Upper lobe of left lung (tissue), 4 donors: ENCODE results near the gene FCRLB.

ENCODE experiments used
- EP300 ChIP-seq, 4 donors: sonication (generic); formaldehyde crosslinking; IDR thresholded peaks; one replicate each; pipeline ENCODE4 v1.5.1; 2017; ENCODE audit warnings: antibody characterized with exemption in 4 of 4, control low read depth in 2 of 4
- POLR2A ChIP-seq, 4 donors: fragments of 450-650 bp; IDR thresholded peaks; one replicate each; pipeline ENCODE4 v1.5.1; 2016 to 2017; ENCODE audit warnings: antibody characterized with exemption in 4 of 4, mild to moderate bottlenecking in 2 of 4
- POLR2AphosphoS5 ChIP-seq, 2 donors: sonication (generic); formaldehyde crosslinking; IDR thresholded peaks; one replicate each; pipeline ENCODE4 v1.5.1; 2017; ENCODE audit warnings: antibody characterized with exemption in 2 of 2
- TF ChIP-seq, protein P1 (sequence below), 6 experiments: fragments of 450-650 bp in 4 of 6; fragments of 200-600 bp in 2 of 6; sonication (generic) in 2 of 6; IDR thresholded peaks; one replicate each; pipeline ENCODE4 v1.5.1; 2016 to 2019; ENCODE audit warnings: antibody characterized with exemption in 6 of 6

- no peak for TF ChIP-seq POLR2A (IDR thresholded peaks at IDR 0.05)
- TF ChIP-seq, protein P1, sequence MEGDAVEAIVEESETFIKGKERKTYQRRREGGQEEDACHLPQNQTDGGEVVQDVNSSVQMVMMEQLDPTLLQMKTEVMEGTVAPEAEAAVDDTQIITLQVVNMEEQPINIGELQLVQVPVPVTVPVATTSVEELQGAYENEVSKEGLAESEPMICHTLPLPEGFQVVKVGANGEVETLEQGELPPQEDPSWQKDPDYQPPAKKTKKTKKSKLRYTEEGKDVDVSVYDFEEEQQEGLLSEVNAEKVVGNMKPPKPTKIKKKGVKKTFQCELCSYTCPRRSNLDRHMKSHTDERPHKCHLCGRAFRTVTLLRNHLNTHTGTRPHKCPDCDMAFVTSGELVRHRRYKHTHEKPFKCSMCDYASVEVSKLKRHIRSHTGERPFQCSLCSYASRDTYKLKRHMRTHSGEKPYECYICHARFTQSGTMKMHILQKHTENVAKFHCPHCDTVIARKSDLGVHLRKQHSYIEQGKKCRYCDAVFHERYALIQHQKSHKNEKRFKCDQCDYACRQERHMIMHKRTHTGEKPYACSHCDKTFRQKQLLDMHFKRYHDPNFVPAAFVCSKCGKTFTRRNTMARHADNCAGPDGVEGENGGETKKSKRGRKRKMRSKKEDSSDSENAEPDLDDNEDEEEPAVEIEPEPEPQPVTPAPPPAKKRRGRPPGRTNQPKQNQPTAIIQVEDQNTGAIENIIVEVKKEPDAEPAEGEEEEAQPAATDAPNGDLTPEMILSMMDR (IDR thresholded peaks at IDR 0.05): no peak
- TF ChIP-seq EP300 (IDR thresholded peaks at IDR 0.05): no peak
- TF ChIP-seq POLR2AphosphoS5 (IDR thresholded peaks at IDR 0.05): no peak
These were observed 42.8 kb upstream of the FCRLB start for GRCh38 chr1:161678500-161678899.
